Measurements from ENCODE around the gene ODC1.

- TF ChIP-seq POLR2A (IDR thresholded peaks at IDR 0.05) (no peak), CTCF (IDR thresholded peaks at IDR 0.05) (no peak)
Measured at GRCh38 chr2:10475221-10475722, 27.1 kb upstream of the ODC1 start.
